ENCODE results near the gene MACROD1. TPM values are rescaled to one million over a fixed set of nuclear protein-coding genes. Genes with fewer than 3 reads are reported as not detected.
A peak's percentile ranks its signal among the peaks of the same experiment; 100 is the strongest.

MACROD1 gene
- total and polyA plus RNA-seq, 7 donors = 14.2 to 33.9 (median 23.3) TPM

DNA sequence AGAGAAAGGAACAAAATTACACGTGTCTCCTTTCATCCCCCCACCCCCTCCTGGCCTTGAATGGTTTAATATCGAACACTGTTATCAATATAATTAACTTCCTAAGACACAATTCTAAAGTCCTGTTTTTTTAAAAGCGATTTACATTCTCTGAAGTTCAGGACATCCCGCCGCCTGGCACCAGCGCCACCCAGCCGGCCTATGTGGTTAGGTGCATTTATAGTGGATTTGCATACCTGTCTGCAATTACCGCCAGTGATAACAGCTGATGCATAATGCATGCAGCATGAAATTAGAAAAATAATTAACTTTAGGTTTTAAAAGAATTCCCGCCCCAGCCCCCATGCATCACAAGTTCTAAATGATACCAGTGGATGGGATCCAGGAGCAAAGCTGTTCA lies 58.6 kb downstream of the MACROD1 start:
- TF ChIP-seq POLR2A (IDR thresholded peaks at IDR 0.05) (no peak), EP300 (IDR thresholded peaks at IDR 0.05) (no peak), POLR2AphosphoS5 (IDR thresholded peaks at IDR 0.05) (no peak)
- WGBS, 2 donors = 73 to 80% methylated on average over 9 of the region's 9 CpGs

DNA sequence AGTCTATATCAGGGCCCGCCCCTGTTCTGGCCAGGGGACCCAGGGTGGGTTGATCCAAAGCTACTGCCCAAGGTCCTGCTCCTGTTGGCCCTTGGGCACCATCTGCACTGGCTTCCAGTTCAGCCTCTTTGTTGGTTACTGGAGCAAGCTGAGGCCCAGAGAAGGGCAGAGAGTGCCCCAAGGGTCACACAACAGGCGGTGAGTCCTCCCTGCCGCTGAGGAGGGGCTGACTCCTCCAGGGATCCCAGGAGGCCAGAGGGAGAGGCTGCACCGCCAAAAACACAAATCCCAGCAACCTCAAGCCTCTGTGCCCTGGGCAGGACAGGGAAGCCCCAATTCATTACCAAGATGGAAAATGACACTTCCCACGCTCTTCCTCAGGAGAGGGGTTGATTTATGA lies 61.3 kb downstream of the MACROD1 start:
- Histone ChIP-seq H3K4me3 (no peak overlapping the region), H3K9me3 (no peaks in the 10 kb centered on the region), H3K27me3 (no peaks in the 10 kb centered on the region), H3K36me3 (no peaks in the 10 kb centered on the region), H3K4me1 (peaks cover 0 to 24% (median 5%) of the 10 kb centered on the region in 4 donors), H3K27ac (no peak overlapping the region)
- no peak for DNase-seq
- TF ChIP-seq EP300 (IDR thresholded peaks at IDR 0.05) (no peak), POLR2A (IDR thresholded peaks at IDR 0.05) (no peak), POLR2AphosphoS5 (IDR thresholded peaks at IDR 0.05) (no peak)
- TF ChIP-seq, protein P1, sequence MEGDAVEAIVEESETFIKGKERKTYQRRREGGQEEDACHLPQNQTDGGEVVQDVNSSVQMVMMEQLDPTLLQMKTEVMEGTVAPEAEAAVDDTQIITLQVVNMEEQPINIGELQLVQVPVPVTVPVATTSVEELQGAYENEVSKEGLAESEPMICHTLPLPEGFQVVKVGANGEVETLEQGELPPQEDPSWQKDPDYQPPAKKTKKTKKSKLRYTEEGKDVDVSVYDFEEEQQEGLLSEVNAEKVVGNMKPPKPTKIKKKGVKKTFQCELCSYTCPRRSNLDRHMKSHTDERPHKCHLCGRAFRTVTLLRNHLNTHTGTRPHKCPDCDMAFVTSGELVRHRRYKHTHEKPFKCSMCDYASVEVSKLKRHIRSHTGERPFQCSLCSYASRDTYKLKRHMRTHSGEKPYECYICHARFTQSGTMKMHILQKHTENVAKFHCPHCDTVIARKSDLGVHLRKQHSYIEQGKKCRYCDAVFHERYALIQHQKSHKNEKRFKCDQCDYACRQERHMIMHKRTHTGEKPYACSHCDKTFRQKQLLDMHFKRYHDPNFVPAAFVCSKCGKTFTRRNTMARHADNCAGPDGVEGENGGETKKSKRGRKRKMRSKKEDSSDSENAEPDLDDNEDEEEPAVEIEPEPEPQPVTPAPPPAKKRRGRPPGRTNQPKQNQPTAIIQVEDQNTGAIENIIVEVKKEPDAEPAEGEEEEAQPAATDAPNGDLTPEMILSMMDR (IDR thresholded peaks at IDR 0.05) = no peak
- 94 to 96% methylated on average over 5 of the region's 5 CpGs for WGBS, 2 donors
- intact Hi-C loops (cut with DNase I) = no loop called here

More for the DNA sequence above, 58.6 kb downstream of the MACROD1 start:
- no peaks in the 10 kb centered on the region for H3K9me3 ChIP-seq
- intact Hi-C loops (cut with DNase I) = no loop called here
- H3K36me3 ChIP-seq = no peaks in the 10 kb centered on the region
- DNase-seq = no peak
- H3K27me3 ChIP-seq = no peaks in the 10 kb centered on the region
- H3K4me3 ChIP-seq = no peak overlapping the region
- no peak overlapping the region for H3K27ac ChIP-seq
- H3K4me1 ChIP-seq = peaks cover 0 to 16% (median 5%) of the 10 kb centered on the region in 4 donors

DNA sequence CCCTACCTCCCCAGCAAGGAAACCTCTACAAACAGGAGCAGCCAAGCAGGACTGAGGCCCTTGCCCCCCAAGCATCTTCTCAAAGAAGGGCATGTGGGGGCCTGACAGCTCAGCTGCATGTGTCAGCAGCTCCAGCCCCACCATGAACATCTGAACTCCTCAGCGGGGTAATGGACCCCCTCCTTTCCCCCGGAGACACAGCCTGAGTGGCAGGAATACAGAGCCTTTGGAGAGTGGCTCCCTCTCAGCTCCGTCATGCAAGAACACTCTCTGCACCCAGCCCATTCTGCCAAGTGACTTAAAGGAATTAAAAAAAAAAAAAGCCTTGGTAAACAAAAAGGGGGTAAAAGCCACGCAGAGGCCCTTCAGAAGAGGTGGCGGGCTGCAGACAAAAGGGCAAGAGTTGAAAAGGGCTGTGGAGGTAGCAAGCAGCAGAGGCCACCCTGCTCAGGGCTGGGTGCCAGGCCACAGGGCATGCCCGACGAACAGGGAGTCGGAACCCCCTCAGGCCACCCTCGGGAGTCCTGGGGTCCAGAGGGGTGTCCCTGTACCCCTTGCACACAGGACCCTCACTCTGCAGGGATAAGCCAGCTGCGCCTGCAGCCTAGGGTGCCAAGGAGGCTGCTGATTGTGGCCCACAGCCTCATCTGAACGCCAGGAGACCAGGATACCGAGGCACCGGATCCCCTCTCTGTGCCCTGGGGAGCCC lies 62.5 kb downstream of the MACROD1 start:
- TF ChIP-seq, protein P1 (IDR thresholded peaks at IDR 0.05) = no peak
- TF ChIP-seq POLR2A (IDR thresholded peaks at IDR 0.05) = no peak
- TF ChIP-seq POLR2AphosphoS5 (IDR thresholded peaks at IDR 0.05) = no peak
- no peak for TF ChIP-seq EP300 (IDR thresholded peaks at IDR 0.05)
- intact Hi-C loops (cut with DNase I) = no loop called here
- 92% methylated on average over 13 of the region's 13 CpGs for whole genome bisulfite sequencing, 2 donors

DNA sequence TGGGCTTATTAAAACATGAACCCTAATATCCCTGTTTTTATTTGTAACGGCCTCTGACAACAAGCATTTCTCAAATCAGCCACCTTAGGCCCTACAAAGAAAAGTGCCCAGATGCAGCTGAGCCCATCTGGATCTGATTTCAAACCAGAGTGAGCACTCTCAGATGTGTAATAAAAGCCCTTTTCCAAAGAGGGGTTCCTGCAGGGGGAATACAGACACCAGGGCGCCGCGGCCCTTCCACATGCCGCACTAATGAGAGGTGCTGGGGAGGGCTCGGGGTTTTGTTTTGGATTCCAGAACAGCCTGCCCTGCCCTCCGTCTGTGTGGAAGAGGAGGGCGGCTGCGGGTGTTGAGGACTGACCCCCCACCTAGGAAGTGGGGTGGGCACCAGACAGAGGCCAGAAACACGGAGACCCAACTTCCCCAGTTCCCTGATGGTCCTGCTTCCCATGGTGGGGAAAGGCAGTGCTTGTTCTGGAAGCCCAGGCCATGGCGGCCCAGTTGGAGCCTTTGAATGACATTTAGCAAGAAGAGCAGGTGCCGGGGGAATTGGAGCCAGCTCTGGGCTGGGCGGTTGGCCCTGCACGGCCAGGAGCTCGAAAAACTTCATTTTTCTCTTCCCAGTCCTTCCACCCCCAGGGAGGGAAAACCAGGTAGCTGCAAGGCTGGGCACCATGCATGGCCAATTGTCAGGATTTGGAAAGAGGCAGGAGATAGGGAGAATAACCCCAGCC lies 63.7 kb downstream of the MACROD1 start:
- 90 to 91% methylated on average over 15 of the region's 15 CpGs for WGBS, 2 donors
- Histone ChIP-seq H3K27ac (peak overlapping the region in 1 of 4 donors; percentile 26), H3K4me3 (no peak overlapping the region), H3K36me3 (no peaks in the 10 kb centered on the region), H3K4me1 (peaks cover 0 to 41% (median 17%) of the 10 kb centered on the region in 4 donors), H3K27me3 (no peaks in the 10 kb centered on the region), H3K9me3 (no peaks in the 10 kb centered on the region)
- TF ChIP-seq EP300 (IDR thresholded peaks at IDR 0.05) (no peak), POLR2A (IDR thresholded peaks at IDR 0.05) (no peak), POLR2AphosphoS5 (IDR thresholded peaks at IDR 0.05) (no peak)
- TF ChIP-seq, protein P1 (IDR thresholded peaks at IDR 0.05) = no peak
- DNase-seq = no peak
- intact Hi-C loops (cut with DNase I) = no loop called here

More for the DNA sequence above, 62.5 kb downstream of the MACROD1 start:
- Histone ChIP-seq H3K9me3 (no peaks in the 10 kb centered on the region), H3K27me3 (no peaks in the 10 kb centered on the region), H3K4me1 (peaks cover 0 to 32% (median 5%) of the 10 kb centered on the region in 4 donors), H3K27ac (no peak overlapping the region), H3K4me3 (no peak overlapping the region), H3K36me3 (no peaks in the 10 kb centered on the region)
- no peak for DNase-seq

DNA sequence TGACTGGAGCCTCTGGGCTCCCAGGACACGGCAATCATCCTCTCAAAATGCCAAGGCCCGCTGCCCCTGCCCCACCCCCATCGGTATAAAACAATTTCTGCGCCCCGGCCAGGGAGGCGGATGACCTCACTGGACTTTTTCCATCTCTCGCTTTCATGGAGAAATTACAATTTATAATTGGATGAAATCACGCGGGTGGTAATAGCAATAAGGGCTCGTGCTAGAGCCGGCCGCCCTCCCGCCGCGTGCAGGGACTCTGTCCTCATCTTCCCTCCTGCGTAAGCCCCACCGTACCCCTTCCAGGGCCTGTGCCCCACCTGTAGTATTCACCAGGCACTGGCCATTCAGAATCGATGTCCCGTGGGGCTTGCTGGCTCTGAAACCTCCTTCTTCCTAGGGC lies 64.5 kb downstream of the MACROD1 start:
- intact Hi-C loops (cut with DNase I) = no loop called here
- H3K4me1 ChIP-seq = peaks cover 0 to 43% (median 24%) of the 10 kb centered on the region in 4 donors
- DNase-seq = no peak
- H3K27me3 ChIP-seq = no peaks in the 10 kb centered on the region
- 91 to 95% methylated on average over 19 of the region's 19 CpGs for WGBS, 2 donors
- peak overlapping the region in 1 of 4 donors; percentile 26 for H3K27ac ChIP-seq
- no peak overlapping the region for H3K4me3 ChIP-seq
- no peak for TF ChIP-seq POLR2A (IDR thresholded peaks at IDR 0.05)
- TF ChIP-seq, protein P1 (IDR thresholded peaks at IDR 0.05) = no peak
- TF ChIP-seq EP300 (IDR thresholded peaks at IDR 0.05) = no peak
- TF ChIP-seq POLR2AphosphoS5 (IDR thresholded peaks at IDR 0.05) = no peak
- H3K36me3 ChIP-seq = no peaks in the 10 kb centered on the region
- no peaks in the 10 kb centered on the region for H3K9me3 ChIP-seq
